ENCODE data around the gene URM1.

DNA sequence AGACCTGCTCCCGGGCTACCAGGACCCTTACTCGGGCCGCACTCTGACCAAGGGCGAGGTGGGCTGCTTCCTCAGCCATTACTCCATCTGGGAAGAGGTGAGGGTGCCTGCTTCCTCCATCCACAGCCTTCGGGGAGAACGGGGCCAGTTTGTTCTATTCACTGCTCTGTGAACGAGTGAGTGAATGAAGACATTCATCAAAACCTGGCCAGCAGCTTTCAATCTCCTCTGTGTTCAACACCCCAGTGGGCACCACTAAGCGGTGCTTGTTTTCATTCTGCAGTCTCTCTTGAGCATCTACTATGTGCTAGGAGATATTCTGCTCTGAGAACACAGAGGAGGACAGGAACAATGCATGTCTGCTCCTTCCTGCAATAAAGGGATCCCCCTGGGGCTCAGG, 60.0 kb downstream of the URM1 start:
- TF ChIP-seq, protein P1, sequence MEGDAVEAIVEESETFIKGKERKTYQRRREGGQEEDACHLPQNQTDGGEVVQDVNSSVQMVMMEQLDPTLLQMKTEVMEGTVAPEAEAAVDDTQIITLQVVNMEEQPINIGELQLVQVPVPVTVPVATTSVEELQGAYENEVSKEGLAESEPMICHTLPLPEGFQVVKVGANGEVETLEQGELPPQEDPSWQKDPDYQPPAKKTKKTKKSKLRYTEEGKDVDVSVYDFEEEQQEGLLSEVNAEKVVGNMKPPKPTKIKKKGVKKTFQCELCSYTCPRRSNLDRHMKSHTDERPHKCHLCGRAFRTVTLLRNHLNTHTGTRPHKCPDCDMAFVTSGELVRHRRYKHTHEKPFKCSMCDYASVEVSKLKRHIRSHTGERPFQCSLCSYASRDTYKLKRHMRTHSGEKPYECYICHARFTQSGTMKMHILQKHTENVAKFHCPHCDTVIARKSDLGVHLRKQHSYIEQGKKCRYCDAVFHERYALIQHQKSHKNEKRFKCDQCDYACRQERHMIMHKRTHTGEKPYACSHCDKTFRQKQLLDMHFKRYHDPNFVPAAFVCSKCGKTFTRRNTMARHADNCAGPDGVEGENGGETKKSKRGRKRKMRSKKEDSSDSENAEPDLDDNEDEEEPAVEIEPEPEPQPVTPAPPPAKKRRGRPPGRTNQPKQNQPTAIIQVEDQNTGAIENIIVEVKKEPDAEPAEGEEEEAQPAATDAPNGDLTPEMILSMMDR (conservative IDR thresholded peaks at IDR 0.05; ENCODE audit: low read length), result no peak
- TF ChIP-seq EZH2phosphoT487 (IDR thresholded peaks at IDR 0.05; ENCODE audit: borderline replicate concordance), result no peak

Data from Loucy (cell line).